Progenitor cell of endocrine pancreas (in vitro differentiated cells): ENCODE measurements around the gene IPO4. TPM values are rescaled to one million over a fixed set of nuclear protein-coding genes. Genes with fewer than 3 reads are reported as not detected.
A peak's percentile ranks its signal among the peaks of the same experiment; 100 is the strongest.

ENCODE experiments used
- DNase-seq: peaks from one replicate; pipeline ENCODE4 v3.0.0; 2021; ENCODE audit warnings: low spot score; ENCODE audit not compliant: unreplicated experiment
- H3K27ac Mint-ChIP-seq: 2 replicates; pipeline ENCODE4 v1.8.0; 2021; ENCODE audit warnings: mild to moderate bottlenecking, moderate library complexity, mixed read lengths
- H3K27me3 Mint-ChIP-seq: 2 replicates; pipeline ENCODE4 v1.8.0; 2021; ENCODE audit warnings: mixed read lengths
- H3K36me3 Mint-ChIP-seq: 2 replicates; pipeline ENCODE4 v1.8.0; 2022; ENCODE audit warnings: mixed read lengths; ENCODE audit not compliant: insufficient read depth
- H3K4me1 Mint-ChIP-seq: 2 replicates; pipeline ENCODE4 v1.8.0; 2021; ENCODE audit warnings: low read depth, mixed read lengths
- H3K4me3 Mint-ChIP-seq: 2 replicates; pipeline ENCODE4 v1.8.0; 2021; ENCODE audit warnings: low read depth, mild to moderate bottlenecking, moderate library complexity, mixed read lengths
- H3K9me3 Mint-ChIP-seq: 2 replicates; pipeline ENCODE4 v1.8.0; 2021; ENCODE audit warnings: low read depth, mixed read lengths
- CTCF ChIP-seq: fragments of 200-600 bp; sonication (generic); IDR thresholded peaks from one replicate; pipeline ENCODE4 v1.5.0; 2021; ENCODE audit warnings: antibody characterized with exemption, mild to moderate bottlenecking; ENCODE audit not compliant: unreplicated experiment
- total RNA-seq: library from RNA; stranded (reverse); gene quantifications from 2 replicates; pipeline ENCODE4 v1.2.1, GENCODE V29; 2021

Gene IPO4
- total RNA-seq, 1 donor from 2014 or later, result 54.9 TPM

GRCh38 chr14:24183014-24183481 is 5.6 kb downstream of the IPO4 start:
- peak overlapping the region; percentile 56 for H3K27ac Mint-ChIP-seq
- no peak for TF ChIP-seq CTCF
- no peak overlapping the region for H3K4me3 Mint-ChIP-seq
- peaks cover 7% of the 10 kb centered on the region for H3K4me1 Mint-ChIP-seq
- no peak for DNase-seq
- H3K9me3 Mint-ChIP-seq, result no peaks in the 10 kb centered on the region
- peaks cover 24% of the 10 kb centered on the region for H3K36me3 Mint-ChIP-seq
- H3K27me3 Mint-ChIP-seq, result no peaks in the 10 kb centered on the region

- DNase-seq, result no peak
- Mint-ChIP-seq H3K4me3 (no peak overlapping the region), H3K9me3 (no peaks in the 10 kb centered on the region), H3K36me3 (peaks cover 26% of the 10 kb centered on the region), H3K4me1 (peaks cover 2% of the 10 kb centered on the region), H3K27ac (peak overlapping the region; percentile 88), H3K27me3 (no peaks in the 10 kb centered on the region)
- TF ChIP-seq CTCF, result no peak
Measured at GRCh38 chr14:24182110-24182882, 6.3 kb downstream of the IPO4 start.

GRCh38 chr14:24181371-24182077 is 7.1 kb downstream of the IPO4 start:
- H3K27ac Mint-ChIP-seq, result peak overlapping the region; percentile 88
- no peaks in the 10 kb centered on the region for H3K9me3 Mint-ChIP-seq
- H3K36me3 Mint-ChIP-seq, result peaks cover 28% of the 10 kb centered on the region
- no peak overlapping the region for H3K4me3 Mint-ChIP-seq
- peaks cover 3% of the 10 kb centered on the region for H3K4me1 Mint-ChIP-seq
- DNase-seq, result no peak
- H3K27me3 Mint-ChIP-seq, result no peaks in the 10 kb centered on the region
- no peak for TF ChIP-seq CTCF

- Mint-ChIP-seq H3K4me1 (peaks cover 4% of the 10 kb centered on the region), H3K36me3 (peaks cover 29% of the 10 kb centered on the region), H3K27ac (peak overlapping the region; percentile 86), H3K27me3 (no peaks in the 10 kb centered on the region), H3K4me3 (no peak overlapping the region), H3K9me3 (no peaks in the 10 kb centered on the region)
- TF ChIP-seq CTCF, result no peak
- no peak for DNase-seq
Measured at GRCh38 chr14:24179961-24180796, 8.4 kb downstream of the IPO4 start.

GRCh38 chr14:24179294-24179960 is 9.2 kb downstream of the IPO4 start:
- Mint-ChIP-seq H3K4me3 (no peak overlapping the region), H3K4me1 (peaks cover 9% of the 10 kb centered on the region), H3K9me3 (no peaks in the 10 kb centered on the region), H3K36me3 (peaks cover 37% of the 10 kb centered on the region), H3K27me3 (no peaks in the 10 kb centered on the region), H3K27ac (peak overlapping the region; percentile 87)
- TF ChIP-seq CTCF, result no peak
- DNase-seq, result no peak
